SK-N-SH treated with all-trans-retinoic acid at 6 μM for 48 hours (cell line): ENCODE data around the gene C9.

Experiments
- ATAC-seq: fragments of 200-7000 bp; cut with Tn5 transposase; 3 replicates; pipeline ENCODE4 v1.9.1; 2020; ENCODE audit warnings: mild to moderate bottlenecking, moderate library complexity
- ARNTL ChIP-seq: fragments of 450-650 bp; formaldehyde crosslinking; IDR thresholded peaks from 2 replicates; pipeline ENCODE4 v1.5.0; 2020; ENCODE audit warnings: low read depth, mild to moderate bottlenecking, moderate library complexity, borderline replicate concordance
- BACH2 ChIP-seq: fragments of 250-450 bp; sonication (Bioruptor Pico); IDR thresholded peaks from 2 replicates; pipeline ENCODE4 v1.9.0; 2021; ENCODE audit warnings: mild to moderate bottlenecking, borderline replicate concordance
- CSDC2 ChIP-seq: fragments of 250-450 bp; sonication (Bioruptor Pico); IDR thresholded peaks from 2 replicates; pipeline ENCODE4 v1.5.0; 2020; ENCODE audit warnings: mild to moderate bottlenecking, moderate library complexity
- ESRRG ChIP-seq: fragments of 250-450 bp; sonication (Bioruptor Pico); IDR thresholded peaks from 2 replicates; pipeline ENCODE4 v1.6.1; 2021; ENCODE audit warnings: mild to moderate bottlenecking
- GLIS3 ChIP-seq: fragments of 250-450 bp; sonication (Bioruptor Pico); IDR thresholded peaks from 2 replicates; pipeline ENCODE4 v1.5.0; 2020; ENCODE audit warnings: mild to moderate bottlenecking, moderate library complexity
- ISL1 ChIP-seq: fragments of 250-450 bp; sonication (Bioruptor Pico); IDR thresholded peaks from 2 replicates; pipeline ENCODE4 v2.1.2; 2022; ENCODE audit warnings: mild to moderate bottlenecking, moderate library complexity
- OSR1 ChIP-seq: fragments of 250-450 bp; sonication (Bioruptor Pico); IDR thresholded peaks from 2 replicates; pipeline ENCODE4 v1.8.0; 2022; ENCODE audit warnings: moderate library complexity, mild to moderate bottlenecking, inconsistent platforms
- RARB ChIP-seq: fragments of 250-450 bp; sonication (Bioruptor Pico); IDR thresholded peaks from 2 replicates; pipeline ENCODE4 v1.8.0; 2021; ENCODE audit warnings: mild to moderate bottlenecking, moderate library complexity
- SNAI2 ChIP-seq: fragments of 250-450 bp; sonication (Bioruptor Pico); IDR thresholded peaks from 2 replicates; pipeline ENCODE4 v1.5.0; 2020; ENCODE audit warnings: mild to moderate bottlenecking, moderate library complexity
- TCF4 ChIP-seq: fragments of 250-450 bp; sonication (Bioruptor Pico); IDR thresholded peaks from 2 replicates; pipeline ENCODE4 v1.8.0; 2021; ENCODE audit warnings: mild to moderate bottlenecking, moderate library complexity, borderline replicate concordance
- TOX ChIP-seq: fragments of 250-450 bp; sonication (Bioruptor Pico); IDR thresholded peaks from 2 replicates; pipeline ENCODE4 v1.8.0; 2021; ENCODE audit warnings: mild to moderate bottlenecking, moderate library complexity, borderline replicate concordance
- ZFP3 ChIP-seq: fragments of 250-450 bp; sonication (Bioruptor Pico); IDR thresholded peaks from 2 replicates; pipeline ENCODE4 v1.5.0; 2020; ENCODE audit warnings: mild to moderate bottlenecking, moderate library complexity
- ZFP30 ChIP-seq: fragments of 450-650 bp; formaldehyde crosslinking; IDR thresholded peaks from 2 replicates; pipeline ENCODE4 v1.5.0; 2022; ENCODE audit warnings: mild to moderate bottlenecking, moderate library complexity
- ZNF565 ChIP-seq: fragments of 450-650 bp; formaldehyde crosslinking; conservative IDR thresholded peaks from 2 replicates; pipeline ENCODE4 v1.5.0; 2020; ENCODE audit warnings: low read depth, mild to moderate bottlenecking, moderate library complexity
- ZNF70 ChIP-seq: fragments of 450-650 bp; formaldehyde crosslinking; IDR thresholded peaks from 2 replicates; pipeline ENCODE4 v1.5.0; 2020; ENCODE audit warnings: mild to moderate bottlenecking, moderate library complexity
- ZNF8 ChIP-seq: fragments of 450-650 bp; formaldehyde crosslinking; IDR thresholded peaks from 2 replicates; pipeline ENCODE4 v1.5.0; 2020; ENCODE audit warnings: mild to moderate bottlenecking, moderate library complexity
- TF ChIP-seq, protein P1 (sequence below): fragments of 250-450 bp; sonication (Bioruptor Pico); IDR thresholded peaks from 2 replicates; pipeline ENCODE4 v1.5.1; 2021; ENCODE audit warnings: mild to moderate bottlenecking, moderate library complexity
- TF ChIP-seq, protein P2 (sequence below): fragments of 250-450 bp; sonication (Bioruptor Pico); IDR thresholded peaks from 2 replicates; pipeline ENCODE4 v1.5.1; 2020; ENCODE audit warnings: low read depth, mild to moderate bottlenecking, moderate library complexity
- TF ChIP-seq, protein P3 (sequence below): fragments of 250-450 bp; sonication (Bioruptor Pico); IDR thresholded peaks from 2 replicates; pipeline ENCODE4 v1.5.0; 2020; ENCODE audit warnings: mild to moderate bottlenecking, moderate library complexity
- TF ChIP-seq, protein P4 (sequence below): fragments of 250-450 bp; sonication (Bioruptor Pico); IDR thresholded peaks from 2 replicates; pipeline ENCODE4 v1.8.0; 2021; ENCODE audit warnings: low read depth, mild to moderate bottlenecking, moderate library complexity, borderline replicate concordance
- TF ChIP-seq, protein P5 (sequence below): fragments of 250-450 bp; sonication (Bioruptor Pico); IDR thresholded peaks from 2 replicates; pipeline ENCODE4 v1.8.0; 2020; ENCODE audit warnings: mild to moderate bottlenecking, moderate library complexity, borderline replicate concordance

The C9 gene

DNA sequence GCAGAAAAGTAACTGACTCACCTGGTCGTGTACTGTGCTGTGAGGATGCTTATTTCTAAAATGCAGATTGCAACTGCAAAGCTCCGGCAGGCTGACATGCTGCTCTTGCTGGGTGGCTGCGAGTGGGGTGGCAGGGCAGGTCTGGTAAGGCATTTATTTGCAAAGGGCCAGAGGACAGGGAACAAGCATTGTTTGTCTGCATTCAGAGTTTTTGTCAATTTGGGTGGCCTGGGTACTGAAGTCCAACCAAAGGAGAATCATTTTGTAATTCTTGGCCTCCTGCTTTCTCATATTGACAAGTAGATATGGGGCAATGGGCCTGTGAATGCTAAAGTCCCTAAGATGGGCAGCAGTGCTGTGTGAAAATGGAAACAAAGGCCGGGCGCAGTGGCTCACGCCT, at the start of gene C9:
C9 (minus strand) TSS at position 129 of the 400 bp plus-strand sequence; CDS start at position 98, 31 bp downstream.
- TF ChIP-seq ZNF8 (CRISPR knock-in tag) (no peak), SNAI2 (no peak), ZNF565 (CRISPR knock-in tag) (no peak), GLIS3 (CRISPR knock-in tag) (no peak), ISL1 (CRISPR knock-in tag) (no peak), ESRRG (no peak), ZNF70 (no peak), TOX (no peak), RARB (no peak), ZFP3 (CRISPR knock-in tag) (no peak), ARNTL (CRISPR knock-in tag) (no peak), ZFP30 (no peak)
- TF ChIP-seq, protein P1, sequence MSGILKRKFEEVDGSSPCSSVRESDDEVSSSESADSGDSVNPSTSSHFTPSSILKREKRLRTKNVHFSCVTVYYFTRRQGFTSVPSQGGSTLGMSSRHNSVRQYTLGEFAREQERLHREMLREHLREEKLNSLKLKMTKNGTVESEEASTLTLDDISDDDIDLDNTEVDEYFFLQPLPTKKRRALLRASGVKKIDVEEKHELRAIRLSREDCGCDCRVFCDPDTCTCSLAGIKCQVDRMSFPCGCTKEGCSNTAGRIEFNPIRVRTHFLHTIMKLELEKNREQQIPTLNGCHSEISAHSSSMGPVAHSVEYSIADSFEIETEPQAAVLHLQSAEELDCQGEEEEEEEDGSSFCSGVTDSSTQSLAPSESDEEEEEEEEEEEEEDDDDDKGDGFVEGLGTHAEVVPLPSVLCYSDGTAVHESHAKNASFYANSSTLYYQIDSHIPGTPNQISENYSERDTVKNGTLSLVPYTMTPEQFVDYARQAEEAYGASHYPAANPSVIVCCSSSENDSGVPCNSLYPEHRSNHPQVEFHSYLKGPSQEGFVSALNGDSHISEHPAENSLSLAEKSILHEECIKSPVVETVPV (CRISPR knock-in tag): no peak
- TF ChIP-seq, protein P2, sequence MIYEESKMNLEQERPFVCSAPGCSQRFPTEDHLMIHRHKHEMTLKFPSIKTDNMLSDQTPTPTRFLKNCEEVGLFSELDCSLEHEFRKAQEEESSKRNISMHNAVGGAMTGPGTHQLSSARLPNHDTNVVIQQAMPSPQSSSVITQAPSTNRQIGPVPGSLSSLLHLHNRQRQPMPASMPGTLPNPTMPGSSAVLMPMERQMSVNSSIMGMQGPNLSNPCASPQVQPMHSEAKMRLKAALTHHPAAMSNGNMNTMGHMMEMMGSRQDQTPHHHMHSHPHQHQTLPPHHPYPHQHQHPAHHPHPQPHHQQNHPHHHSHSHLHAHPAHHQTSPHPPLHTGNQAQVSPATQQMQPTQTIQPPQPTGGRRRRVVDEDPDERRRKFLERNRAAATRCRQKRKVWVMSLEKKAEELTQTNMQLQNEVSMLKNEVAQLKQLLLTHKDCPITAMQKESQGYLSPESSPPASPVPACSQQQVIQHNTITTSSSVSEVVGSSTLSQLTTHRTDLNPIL (CRISPR knock-in tag): no peak

DNA sequence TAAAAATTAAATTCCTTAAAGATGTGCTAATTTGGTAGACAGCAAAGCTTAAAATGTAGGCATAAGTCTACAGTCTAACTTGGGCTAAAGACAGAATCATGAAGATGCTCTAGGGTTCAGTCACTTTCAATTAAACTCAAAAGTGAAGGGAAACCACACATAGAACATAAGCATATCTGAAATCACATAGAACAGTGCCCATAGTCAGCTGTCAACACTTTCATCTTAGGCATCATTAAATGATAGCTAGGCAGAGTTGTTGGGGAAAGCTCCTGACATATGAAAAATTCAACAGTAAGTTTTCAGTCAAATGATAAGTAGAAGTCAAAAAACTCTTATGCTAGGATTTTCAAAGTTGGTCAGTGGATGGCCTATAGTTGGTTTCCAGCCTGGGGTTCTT, 49.5 kb upstream of the C9 start:
- TF ChIP-seq SNAI2 (no peak), GLIS3 (CRISPR knock-in tag) (no peak), ZNF70 (no peak), ISL1 (CRISPR knock-in tag) (no peak), OSR1 (CRISPR knock-in tag) (no peak), ZNF565 (CRISPR knock-in tag) (no peak), ZFP30 (no peak), TOX (no peak), ARNTL (CRISPR knock-in tag) (no peak), CSDC2 (no peak), BACH2 (CRISPR knock-in tag) (no peak), TCF4 (CRISPR knock-in tag) (no peak)
- TF ChIP-seq, protein P3, sequence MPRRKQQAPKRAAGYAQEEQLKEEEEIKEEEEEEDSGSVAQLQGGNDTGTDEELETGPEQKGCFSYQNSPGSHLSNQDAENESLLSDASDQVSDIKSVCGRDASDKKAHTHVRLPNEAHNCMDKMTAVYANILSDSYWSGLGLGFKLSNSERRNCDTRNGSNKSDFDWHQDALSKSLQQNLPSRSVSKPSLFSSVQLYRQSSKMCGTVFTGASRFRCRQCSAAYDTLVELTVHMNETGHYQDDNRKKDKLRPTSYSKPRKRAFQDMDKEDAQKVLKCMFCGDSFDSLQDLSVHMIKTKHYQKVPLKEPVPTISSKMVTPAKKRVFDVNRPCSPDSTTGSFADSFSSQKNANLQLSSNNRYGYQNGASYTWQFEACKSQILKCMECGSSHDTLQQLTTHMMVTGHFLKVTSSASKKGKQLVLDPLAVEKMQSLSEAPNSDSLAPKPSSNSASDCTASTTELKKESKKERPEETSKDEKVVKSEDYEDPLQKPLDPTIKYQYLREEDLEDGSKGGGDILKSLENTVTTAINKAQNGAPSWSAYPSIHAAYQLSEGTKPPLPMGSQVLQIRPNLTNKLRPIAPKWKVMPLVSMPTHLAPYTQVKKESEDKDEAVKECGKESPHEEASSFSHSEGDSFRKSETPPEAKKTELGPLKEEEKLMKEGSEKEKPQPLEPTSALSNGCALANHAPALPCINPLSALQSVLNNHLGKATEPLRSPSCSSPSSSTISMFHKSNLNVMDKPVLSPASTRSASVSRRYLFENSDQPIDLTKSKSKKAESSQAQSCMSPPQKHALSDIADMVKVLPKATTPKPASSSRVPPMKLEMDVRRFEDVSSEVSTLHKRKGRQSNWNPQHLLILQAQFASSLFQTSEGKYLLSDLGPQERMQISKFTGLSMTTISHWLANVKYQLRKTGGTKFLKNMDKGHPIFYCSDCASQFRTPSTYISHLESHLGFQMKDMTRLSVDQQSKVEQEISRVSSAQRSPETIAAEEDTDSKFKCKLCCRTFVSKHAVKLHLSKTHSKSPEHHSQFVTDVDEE: no peak
- TF ChIP-seq, protein P2 (CRISPR knock-in tag): no peak
- TF ChIP-seq, protein P4, sequence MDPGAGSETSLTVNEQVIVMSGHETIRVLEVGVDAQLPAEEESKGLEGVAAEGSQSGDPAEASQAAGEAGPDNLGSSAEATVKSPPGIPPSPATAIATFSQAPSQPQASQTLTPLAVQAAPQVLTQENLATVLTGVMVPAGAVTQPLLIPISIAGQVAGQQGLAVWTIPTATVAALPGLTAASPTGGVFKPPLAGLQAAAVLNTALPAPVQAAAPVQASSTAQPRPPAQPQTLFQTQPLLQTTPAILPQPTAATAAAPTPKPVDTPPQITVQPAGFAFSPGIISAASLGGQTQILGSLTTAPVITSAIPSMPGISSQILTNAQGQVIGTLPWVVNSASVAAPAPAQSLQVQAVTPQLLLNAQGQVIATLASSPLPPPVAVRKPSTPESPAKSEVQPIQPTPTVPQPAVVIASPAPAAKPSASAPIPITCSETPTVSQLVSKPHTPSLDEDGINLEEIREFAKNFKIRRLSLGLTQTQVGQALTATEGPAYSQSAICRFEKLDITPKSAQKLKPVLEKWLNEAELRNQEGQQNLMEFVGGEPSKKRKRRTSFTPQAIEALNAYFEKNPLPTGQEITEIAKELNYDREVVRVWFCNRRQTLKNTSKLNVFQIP (CRISPR knock-in tag): no peak

More for the DNA sequence above, at the start of gene C9:
- ATAC-seq: no peak

DNA sequence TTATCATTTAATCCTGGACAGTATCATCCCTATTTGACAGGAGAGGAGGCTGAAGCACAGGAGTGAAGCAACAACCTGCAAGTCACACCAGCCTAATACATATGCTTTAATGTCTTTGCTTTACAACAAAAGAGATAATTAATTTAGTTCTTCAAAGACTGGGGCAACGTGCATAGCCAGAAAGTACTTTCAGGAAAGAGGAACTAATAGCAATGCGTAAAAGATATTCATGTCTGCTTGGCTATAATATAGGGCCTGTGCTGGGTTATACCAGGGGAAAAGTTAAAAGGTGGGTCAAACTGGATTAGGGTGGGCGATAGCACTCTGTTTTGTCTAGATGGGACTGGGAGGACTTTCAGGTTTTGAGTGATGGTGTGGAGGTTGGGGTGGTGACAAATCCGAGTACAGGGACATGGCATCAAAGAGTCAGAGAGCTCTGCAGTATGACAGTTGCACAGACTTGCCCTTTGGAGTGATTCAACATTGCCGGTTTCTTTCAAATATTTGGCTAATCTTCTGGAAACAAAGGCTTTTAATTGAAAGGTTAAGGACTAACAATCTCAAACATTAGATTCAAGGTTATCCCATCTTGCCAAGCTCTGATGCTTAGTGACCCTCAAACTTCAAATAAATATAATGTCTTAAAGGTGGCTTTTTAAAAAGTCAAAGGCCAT, 48.6 kb upstream of the C9 start:
- ATAC-seq: no peak
- TF ChIP-seq BACH2 (CRISPR knock-in tag) (no peak), ZFP30 (no peak), ZNF70 (no peak), OSR1 (CRISPR knock-in tag) (no peak), ESRRG (no peak), ZNF8 (CRISPR knock-in tag) (no peak), RARB (no peak), TCF4 (CRISPR knock-in tag) (no peak), ZNF565 (CRISPR knock-in tag) (no peak), CSDC2 (no peak), SNAI2 (no peak)
- TF ChIP-seq, protein P2 (CRISPR knock-in tag): no peak
- TF ChIP-seq, protein P4 (CRISPR knock-in tag): no peak
- TF ChIP-seq, protein P5, sequence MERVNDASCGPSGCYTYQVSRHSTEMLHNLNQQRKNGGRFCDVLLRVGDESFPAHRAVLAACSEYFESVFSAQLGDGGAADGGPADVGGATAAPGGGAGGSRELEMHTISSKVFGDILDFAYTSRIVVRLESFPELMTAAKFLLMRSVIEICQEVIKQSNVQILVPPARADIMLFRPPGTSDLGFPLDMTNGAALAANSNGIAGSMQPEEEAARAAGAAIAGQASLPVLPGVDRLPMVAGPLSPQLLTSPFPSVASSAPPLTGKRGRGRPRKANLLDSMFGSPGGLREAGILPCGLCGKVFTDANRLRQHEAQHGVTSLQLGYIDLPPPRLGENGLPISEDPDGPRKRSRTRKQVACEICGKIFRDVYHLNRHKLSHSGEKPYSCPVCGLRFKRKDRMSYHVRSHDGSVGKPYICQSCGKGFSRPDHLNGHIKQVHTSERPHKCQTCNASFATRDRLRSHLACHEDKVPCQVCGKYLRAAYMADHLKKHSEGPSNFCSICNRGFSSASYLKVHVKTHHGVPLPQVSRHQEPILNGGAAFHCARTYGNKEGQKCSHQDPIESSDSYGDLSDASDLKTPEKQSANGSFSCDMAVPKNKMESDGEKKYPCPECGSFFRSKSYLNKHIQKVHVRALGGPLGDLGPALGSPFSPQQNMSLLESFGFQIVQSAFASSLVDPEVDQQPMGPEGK (CRISPR knock-in tag): no peak

More for the DNA sequence above, 49.5 kb upstream of the C9 start:
- no peak for ATAC-seq
